Mammary epithelial cell (primary cell): ENCODE measurements around the gene LRRC32.

Experiments
- CTCF ChIP-seq, 2 donors: IDR thresholded peaks in 1 of 2; conservative IDR thresholded peaks in 1 of 2; 2 replicates each; pipeline ENCODE4 v1.5.1; 2011 to 2012; ENCODE audit warnings: inconsistent platforms in 2 of 2, low read length in 2 of 2, mild to moderate bottlenecking in 2 of 2, control low read depth in 1 of 2, low read depth in 1 of 2; ENCODE audit not compliant: insufficient read depth in 1 of 2; ENCODE audit errors: extremely low read depth in 1 of 2
- EZH2 ChIP-seq: IDR thresholded peaks from 2 replicates; pipeline ENCODE4 v1.6.1; 2012; ENCODE audit warnings: low read length, inconsistent platforms, borderline replicate concordance

- TF ChIP-seq CTCF (conservative IDR thresholded peaks at IDR 0.05 in 1 of 2, IDR thresholded peaks at IDR 0.05 in 1 of 2; ENCODE audit: extremely low read depth in 1 of 2, insufficient read depth in 1 of 2, low read depth in 1 of 2, low read length in 2 of 2) (no peak), EZH2 (no peak)
These were observed 30.0 kb downstream of the LRRC32 start for GRCh38 chr11:76640501-76640900.
